ENCODE data around the gene SLC17A7. TPM values are rescaled to one million over a fixed set of nuclear protein-coding genes. Genes with fewer than 3 reads are reported as not detected.

Gene SLC17A7
- total and polyA plus RNA-seq, 2 of the 13 experiments (the other 11 are each of a cell fraction or from before 2014, with no cell fraction given) = 0.32 TPM; not detected in 1

DNA sequence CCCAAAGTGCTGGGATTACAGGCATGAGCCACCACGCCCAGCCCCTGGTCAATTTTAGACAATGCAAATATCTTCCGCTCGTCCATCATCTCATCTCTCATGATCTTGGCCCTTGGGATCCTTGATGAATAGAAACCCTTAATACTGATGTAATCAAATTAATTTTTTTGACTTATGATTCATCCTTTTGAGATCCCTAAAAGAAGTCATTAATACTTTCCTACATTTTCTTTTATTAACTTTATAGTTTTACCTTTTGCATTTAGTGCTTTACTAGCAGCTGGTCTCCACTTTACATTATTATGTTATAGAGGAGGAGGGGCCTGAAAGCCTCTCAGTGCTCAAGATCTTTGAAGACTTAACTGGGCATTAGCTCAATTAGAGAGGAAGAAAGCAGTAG, 60.9 kb downstream of the SLC17A7 start:
- WGBS (ENCODE audit: low lambda C conversion rate) = 38% methylated on average over 3 of the region's 3 CpGs
- H3K27me3 ChIP-seq (ENCODE audit: control insufficient read depth in 1 of 2, insufficient read depth in 2 of 2, low read length in 2 of 2) = peaks cover 0 to 4% of the 10 kb centered on the region in 2 experiments; a peak in 2 of 5 replicates
- ChIA-PET POLR2A (no interaction called here), CTCF (ENCODE audit: low intra/inter-chr PET ratio, low total read pairs) (no interaction called here)
- H4K20me1 ChIP-seq (ENCODE audit: insufficient read depth, low read length) = no peaks in the 10 kb centered on the region
- no peaks in the 10 kb centered on the region for H3K9me3 ChIP-seq (ENCODE audit: low read length)
- H2AFZ ChIP-seq (ENCODE audit: low read length) = no peak overlapping the region
- no peak overlapping the region for H3K27ac ChIP-seq (ENCODE audit: extremely low read length, insufficient read depth, low read length)
- no peaks in the 10 kb centered on the region for H3K4me1 ChIP-seq (ENCODE audit: insufficient read depth, low read length)
- no peaks in the 10 kb centered on the region for H3K79me2 ChIP-seq (ENCODE audit: insufficient read depth, low read length)
- ATAC-seq = no peak
- H3K4me3 ChIP-seq (replicated peaks in 1 of 3; ENCODE audit: insufficient read depth in 1 of 3, low read depth in 2 of 3, low read length in 3 of 3) = no peak overlapping the region
- TF ChIP-seq ZNF616 (CRISPR knock-in tag; IDR thresholded peaks at IDR 0.05; ENCODE audit: low read depth) = no peak
- no peak overlapping the region for H3K4me2 ChIP-seq (ENCODE audit: low read depth, low read length)
- no TSS peak for BruUV-seq (replicated peaks)
- no peak for DNase-seq (ENCODE audit: low spot score)
- no peak overlapping the region for H3K9ac ChIP-seq (ENCODE audit: insufficient read depth, low read depth, low read length)
- H3K36me3 ChIP-seq (replicated peaks in 1 of 2; ENCODE audit: control insufficient read depth in 1 of 2, insufficient read depth in 2 of 2, low read length in 2 of 2) = no peaks in the 10 kb centered on the region
- intact Hi-C loops (cut with micrococcal nuclease; ENCODE audit: unreplicated experiment) (no loop called here), in situ Hi-C loops (cut with HindIII; ENCODE audit: extremely low pct_ligation_motif_present, low pct_unique_long_range_greater_than_20kb) (no loop called here)
- no peak for FAIRE-seq

Small RNA genes lying within 50 kb of the gene (small RNA-seq; reads per million reads assigned to genes)
- gene SNORD32A (ENCODE audit: insufficient read depth in 2 of 3, insufficient read length in 3 of 3, low read depth in 2 of 3, low replicate concordance in 1 of 3) (0 reads per million in 3 experiments), gene SNORD33 (ENCODE audit: insufficient read depth in 2 of 3, insufficient read length in 3 of 3, low read depth in 2 of 3, low replicate concordance in 1 of 3) (0 reads per million in 3 experiments), gene SNORD34 (ENCODE audit: insufficient read depth in 2 of 3, insufficient read length in 3 of 3, low read depth in 2 of 3, low replicate concordance in 1 of 3) (0 reads per million in 3 experiments), gene SNORD35A (ENCODE audit: insufficient read depth in 2 of 3, insufficient read length in 3 of 3, low read depth in 2 of 3, low replicate concordance in 1 of 3) (0 reads per million in 3 experiments)

Other genes with a start within 250 kb of the SLC17A7 start
- 0.07 TPM in 1 of 2 replicates, not detected in the other for gene SLC6A16, start 116.3 kb downstream of the SLC17A7 start, total RNA-seq (2016; rRNA removed; fragmentation: Illumina TruSeq; extraction: Trizol)
- 0.18 and 0.22 TPM in 2 replicates for gene SLC6A16, start 116.3 kb downstream of the SLC17A7 start, polyA plus RNA-seq (2011; rRNA removed)
- not detected in 2 replicates for gene CD37, start 106.1 kb downstream of the SLC17A7 start, total RNA-seq (2016; rRNA removed; fragmentation: Illumina TruSeq; extraction: Trizol)
- gene CD37, start 106.1 kb downstream of the SLC17A7 start, polyA plus RNA-seq (2011; rRNA removed) = not detected in 2 replicates
- gene TEAD2, start 79.1 kb downstream of the SLC17A7 start, total RNA-seq (2016; rRNA removed; fragmentation: Illumina TruSeq; extraction: Trizol) = 12.1 and 12.5 TPM in 2 replicates
- 10.4 and 10.8 TPM in 2 replicates for gene TEAD2, start 79.1 kb downstream of the SLC17A7 start, polyA plus RNA-seq (2011; rRNA removed)
- gene DKKL1, start 77.7 kb downstream of the SLC17A7 start, total RNA-seq (2016; rRNA removed; fragmentation: Illumina TruSeq; extraction: Trizol) = 0.31 TPM in 1 of 2 replicates, not detected in the other
- gene DKKL1, start 77.7 kb downstream of the SLC17A7 start, polyA plus RNA-seq (2011; rRNA removed) = 0.30 and 0.33 TPM in 2 replicates
- gene KASH5, start 53.3 kb downstream of the SLC17A7 start, total RNA-seq (2016; rRNA removed; fragmentation: Illumina TruSeq; extraction: Trizol) = not detected in 2 replicates
- not detected in 2 replicates for gene KASH5, start 53.3 kb downstream of the SLC17A7 start, polyA plus RNA-seq (2011; rRNA removed)
- gene PTH2, start 18.1 kb downstream of the SLC17A7 start, total RNA-seq (2016; rRNA removed; fragmentation: Illumina TruSeq; extraction: Trizol) = not detected in 2 replicates
- gene PTH2, start 18.1 kb downstream of the SLC17A7 start, polyA plus RNA-seq (2011; rRNA removed) = not detected in 2 replicates
- gene GFY, start 16.1 kb downstream of the SLC17A7 start, total RNA-seq (2016; rRNA removed; fragmentation: Illumina TruSeq; extraction: Trizol) = not detected in 2 replicates
- gene GFY, start 16.1 kb downstream of the SLC17A7 start, polyA plus RNA-seq (2011; rRNA removed) = not detected in 2 replicates
- 94.9 and 110 TPM in 2 replicates for gene PIH1D1, start 10.3 kb upstream of the SLC17A7 start, total RNA-seq (2016; rRNA removed; fragmentation: Illumina TruSeq; extraction: Trizol)
- 126 and 137 TPM in 2 replicates for gene PIH1D1, start 10.3 kb upstream of the SLC17A7 start, polyA plus RNA-seq (2011; rRNA removed)
- 29.6 and 34.9 TPM in 2 replicates for gene ALDH16A1, start 11.7 kb upstream of the SLC17A7 start, total RNA-seq (2016; rRNA removed; fragmentation: Illumina TruSeq; extraction: Trizol)
- 8.4 and 9.2 TPM in 2 replicates for gene ALDH16A1, start 11.7 kb upstream of the SLC17A7 start, polyA plus RNA-seq (2011; rRNA removed)
- gene FLT3LG, start 32.7 kb upstream of the SLC17A7 start, total RNA-seq (2016; rRNA removed; fragmentation: Illumina TruSeq; extraction: Trizol) = 0.58 and 1.5 TPM in 2 replicates
- 2.6 and 3.0 TPM in 2 replicates for gene FLT3LG, start 32.7 kb upstream of the SLC17A7 start, polyA plus RNA-seq (2011; rRNA removed)
- gene RPL13A, start 46.1 kb upstream of the SLC17A7 start, total RNA-seq (2016; rRNA removed; fragmentation: Illumina TruSeq; extraction: Trizol) = 2,601 and 3,137 TPM in 2 replicates
- 3,407 and 3,954 TPM in 2 replicates for gene RPL13A, start 46.1 kb upstream of the SLC17A7 start, polyA plus RNA-seq (2011; rRNA removed)
- gene RPS11, start 54.9 kb upstream of the SLC17A7 start, total RNA-seq (2016; rRNA removed; fragmentation: Illumina TruSeq; extraction: Trizol) = 2,345 and 2,734 TPM in 2 replicates
- gene RPS11, start 54.9 kb upstream of the SLC17A7 start, polyA plus RNA-seq (2011; rRNA removed) = 2,839 and 2,896 TPM in 2 replicates
- gene FCGRT, start 71.1 kb upstream of the SLC17A7 start, total RNA-seq (2016; rRNA removed; fragmentation: Illumina TruSeq; extraction: Trizol) = 124 and 225 TPM in 2 replicates
- 121 and 149 TPM in 2 replicates for gene FCGRT, start 71.1 kb upstream of the SLC17A7 start, polyA plus RNA-seq (2011; rRNA removed)
- 1.7 and 10.1 TPM in 2 replicates for gene RCN3, start 86.5 kb upstream of the SLC17A7 start, total RNA-seq (2016; rRNA removed; fragmentation: Illumina TruSeq; extraction: Trizol)
- gene RCN3, start 86.5 kb upstream of the SLC17A7 start, polyA plus RNA-seq (2011; rRNA removed) = 3.0 and 3.3 TPM in 2 replicates
- 78.0 and 81.4 TPM in 2 replicates for gene NOSIP, start 139.0 kb upstream of the SLC17A7 start, total RNA-seq (2016; rRNA removed; fragmentation: Illumina TruSeq; extraction: Trizol)
- gene NOSIP, start 139.0 kb upstream of the SLC17A7 start, polyA plus RNA-seq (2011; rRNA removed) = 54.3 and 58.4 TPM in 2 replicates
- 0.51 and 0.82 TPM in 2 replicates for gene PRRG2, start 139.8 kb upstream of the SLC17A7 start, total RNA-seq (2016; rRNA removed; fragmentation: Illumina TruSeq; extraction: Trizol)
- 0.64 and 0.66 TPM in 2 replicates for gene PRRG2, start 139.8 kb upstream of the SLC17A7 start, polyA plus RNA-seq (2011; rRNA removed)
- gene PRR12, start 149.7 kb upstream of the SLC17A7 start, total RNA-seq (2016; rRNA removed; fragmentation: Illumina TruSeq; extraction: Trizol) = 1.5 and 1.6 TPM in 2 replicates
- gene PRR12, start 149.7 kb upstream of the SLC17A7 start, polyA plus RNA-seq (2011; rRNA removed) = 0.62 and 0.74 TPM in 2 replicates
- gene RRAS, start 198.6 kb upstream of the SLC17A7 start, total RNA-seq (2016; rRNA removed; fragmentation: Illumina TruSeq; extraction: Trizol) = 0.79 and 1.5 TPM in 2 replicates
- gene RRAS, start 198.6 kb upstream of the SLC17A7 start, polyA plus RNA-seq (2011; rRNA removed) = 12.0 and 13.5 TPM in 2 replicates
- gene SCAF1, start 200.7 kb upstream of the SLC17A7 start, total RNA-seq (2016; rRNA removed; fragmentation: Illumina TruSeq; extraction: Trizol) = 4.8 and 6.1 TPM in 2 replicates
- 3.3 and 4.3 TPM in 2 replicates for gene SCAF1, start 200.7 kb upstream of the SLC17A7 start, polyA plus RNA-seq (2011; rRNA removed)
- gene IRF3, start 224.3 kb upstream of the SLC17A7 start, total RNA-seq (2016; rRNA removed; fragmentation: Illumina TruSeq; extraction: Trizol) = 61.0 and 65.5 TPM in 2 replicates
- gene IRF3, start 224.3 kb upstream of the SLC17A7 start, polyA plus RNA-seq (2011; rRNA removed) = 61.9 and 66.2 TPM in 2 replicates
- gene BCL2L12, start 224.4 kb upstream of the SLC17A7 start, total RNA-seq (2016; rRNA removed; fragmentation: Illumina TruSeq; extraction: Trizol) = 32.6 and 40.8 TPM in 2 replicates
- 25.9 and 26.8 TPM in 2 replicates for gene BCL2L12, start 224.4 kb upstream of the SLC17A7 start, polyA plus RNA-seq (2011; rRNA removed)
- 324 and 372 TPM in 2 replicates for gene PRMT1, start 235.7 kb upstream of the SLC17A7 start, total RNA-seq (2016; rRNA removed; fragmentation: Illumina TruSeq; extraction: Trizol)
- gene PRMT1, start 235.7 kb upstream of the SLC17A7 start, polyA plus RNA-seq (2011; rRNA removed) = 374 and 400 TPM in 2 replicates
- 1.1 and 2.7 TPM in 2 replicates for gene ADM5, start 248.1 kb upstream of the SLC17A7 start, total RNA-seq (2016; rRNA removed; fragmentation: Illumina TruSeq; extraction: Trizol)
- gene ADM5, start 248.1 kb upstream of the SLC17A7 start, polyA plus RNA-seq (2011; rRNA removed) = 4.1 and 4.7 TPM in 2 replicates
- not detected in 2 replicates for gene CPT1C, start 249.6 kb upstream of the SLC17A7 start, total RNA-seq (2016; rRNA removed; fragmentation: Illumina TruSeq; extraction: Trizol)
- gene CPT1C, start 249.6 kb upstream of the SLC17A7 start, polyA plus RNA-seq (2011; rRNA removed) = 0.07 and 0.18 TPM in 2 replicates